Stimulated activated naive B cell treated with anti-CD40 and anti-IgM and Interleukin-4, amounts not matched to agents 10 μg/mL and 1 μg/mL and 100 μg/mL, for 72 hours (primary cell): ENCODE measurements around the gene PPME1.

Source experiments
- ATAC-seq, 2 donors: fragments of 150-1000 bp; cut with Tn5 transposase; replicated peaks; 2 replicates each; pipeline ENCODE4 v1.10.0; 2021; ENCODE audit warnings: moderate library complexity in 1 of 2
- DNase-seq: peaks from one replicate; pipeline ENCODE4 v3.0.0; 2021
- H3K27ac Mint-ChIP-seq: one replicate; pipeline ENCODE4 v1.8.0; 2022; ENCODE audit warnings: mild to moderate bottlenecking, mixed read lengths
- H3K27me3 Mint-ChIP-seq, 2 donors: one replicate each; pipeline ENCODE4 v1.8.0; 2022; ENCODE audit warnings: mixed read lengths in 2 of 2
- H3K36me3 Mint-ChIP-seq, 2 donors: one replicate each; pipeline ENCODE4 v1.8.0; 2022; ENCODE audit warnings: mixed read lengths in 2 of 2, mild to moderate bottlenecking in 1 of 2
- H3K4me1 Mint-ChIP-seq, 2 donors: one replicate each; pipeline ENCODE4 v1.8.0; 2022; ENCODE audit warnings: mixed read lengths in 2 of 2, mild to moderate bottlenecking in 1 of 2
- H3K4me3 Mint-ChIP-seq, 2 donors: one replicate each; pipeline ENCODE4 v1.8.0; 2022; ENCODE audit warnings: mild to moderate bottlenecking in 2 of 2, mixed read lengths in 2 of 2, moderate library complexity in 1 of 2
- H3K9me3 Mint-ChIP-seq, 2 donors: one replicate each; pipeline ENCODE4 v1.8.0; 2022; ENCODE audit warnings: mixed read lengths in 2 of 2, mild to moderate bottlenecking in 1 of 2

The PPME1 gene

GRCh38 chr11:74179234-74180052 is 8.4 kb downstream of the PPME1 start:
- peaks cover 15 to 18% of the 10 kb centered on the region in 2 donors for H3K36me3 Mint-ChIP-seq
- H3K4me3 Mint-ChIP-seq = no peak overlapping the region
- ATAC-seq = no peak
- no peak for DNase-seq
- no peak overlapping the region for H3K27ac Mint-ChIP-seq
- H3K27me3 Mint-ChIP-seq = no peaks in the 10 kb centered on the region
- no peaks in the 10 kb centered on the region for H3K9me3 Mint-ChIP-seq
- peaks cover 5 to 9% of the 10 kb centered on the region in 2 donors for H3K4me1 Mint-ChIP-seq

DNA sequence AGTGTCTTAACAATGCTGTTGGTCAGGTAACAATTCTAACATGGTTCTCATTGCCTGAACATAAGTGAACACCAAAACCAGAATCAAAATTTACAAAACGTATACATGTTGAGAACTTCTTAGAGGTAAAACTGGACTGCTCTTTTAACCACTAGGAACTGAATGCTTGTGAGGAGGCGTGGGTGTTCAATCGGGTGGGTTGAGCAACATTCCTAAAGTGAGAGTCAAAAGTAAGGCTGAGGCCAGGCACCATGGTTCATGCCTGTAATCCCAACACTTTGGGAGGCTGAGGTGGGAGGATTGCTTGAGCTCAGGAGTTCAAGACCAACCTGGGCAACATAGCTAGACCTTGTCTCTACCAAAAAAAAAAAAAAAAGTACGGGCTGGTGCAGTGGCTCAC is 11.5 kb downstream of the PPME1 start:
- Mint-ChIP-seq H3K27ac (no peak overlapping the region), H3K4me3 (no peak overlapping the region), H3K36me3 (peaks cover 16 to 27% of the 10 kb centered on the region in 2 donors), H3K4me1 (peaks cover 5 to 9% of the 10 kb centered on the region in 2 donors), H3K27me3 (no peaks in the 10 kb centered on the region), H3K9me3 (no peaks in the 10 kb centered on the region)
- DNase-seq (no peak), ATAC-seq (no peak)

GRCh38 chr11:74185285-74185684 is 14.2 kb downstream of the PPME1 start:
- Mint-ChIP-seq H3K4me3 (no peak overlapping the region), H3K4me1 (peaks cover 0 to 2% of the 10 kb centered on the region in 2 donors), H3K36me3 (peaks cover 17 to 31% of the 10 kb centered on the region in 2 donors), H3K9me3 (peaks cover under 1 to 2% of the 10 kb centered on the region in 2 donors), H3K27ac (no peak overlapping the region), H3K27me3 (no peaks in the 10 kb centered on the region)
- DNase-seq (no peak), ATAC-seq (no peak)

- H3K4me3 Mint-ChIP-seq = no peak overlapping the region
- no peaks in the 10 kb centered on the region for H3K27me3 Mint-ChIP-seq
- H3K36me3 Mint-ChIP-seq = peaks cover 21 to 35% of the 10 kb centered on the region in 2 donors
- peaks cover 0 to 2% of the 10 kb centered on the region in 2 donors for H3K4me1 Mint-ChIP-seq
- no peak for ATAC-seq
- no peak overlapping the region for H3K27ac Mint-ChIP-seq
- no peak for DNase-seq
- peaks cover 4 to 6% of the 10 kb centered on the region in 2 donors for H3K9me3 Mint-ChIP-seq
These were observed 14.6 kb downstream of the PPME1 start for GRCh38 chr11:74185695-74186094.

DNA sequence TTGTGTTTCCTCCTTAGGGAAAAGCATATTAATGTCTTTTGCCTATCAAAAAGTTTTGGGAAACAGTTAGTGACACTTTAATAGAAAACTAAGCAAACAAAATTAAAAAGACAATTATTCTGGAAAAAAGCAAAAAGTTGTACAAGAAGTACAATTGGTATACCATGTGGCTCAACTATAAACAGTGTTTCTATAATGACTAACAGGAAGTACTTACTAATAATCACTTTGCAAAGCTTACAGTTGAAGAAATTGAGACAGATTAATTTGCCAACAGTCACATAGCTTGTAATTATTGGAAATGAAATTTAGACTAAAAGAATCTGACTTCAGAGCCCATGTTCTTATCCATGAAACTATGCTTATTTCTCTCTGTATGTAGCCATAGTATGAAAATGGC is 24.7 kb downstream of the PPME1 start:
- no peak for DNase-seq
- Mint-ChIP-seq H3K36me3 (peaks cover 28 to 48% of the 10 kb centered on the region in 2 donors), H3K9me3 (peaks cover 11 to 12% of the 10 kb centered on the region in 2 donors), H3K27ac (no peak overlapping the region), H3K27me3 (no peaks in the 10 kb centered on the region), H3K4me1 (no peaks in the 10 kb centered on the region), H3K4me3 (no peak overlapping the region)
- ATAC-seq = no peak

DNA sequence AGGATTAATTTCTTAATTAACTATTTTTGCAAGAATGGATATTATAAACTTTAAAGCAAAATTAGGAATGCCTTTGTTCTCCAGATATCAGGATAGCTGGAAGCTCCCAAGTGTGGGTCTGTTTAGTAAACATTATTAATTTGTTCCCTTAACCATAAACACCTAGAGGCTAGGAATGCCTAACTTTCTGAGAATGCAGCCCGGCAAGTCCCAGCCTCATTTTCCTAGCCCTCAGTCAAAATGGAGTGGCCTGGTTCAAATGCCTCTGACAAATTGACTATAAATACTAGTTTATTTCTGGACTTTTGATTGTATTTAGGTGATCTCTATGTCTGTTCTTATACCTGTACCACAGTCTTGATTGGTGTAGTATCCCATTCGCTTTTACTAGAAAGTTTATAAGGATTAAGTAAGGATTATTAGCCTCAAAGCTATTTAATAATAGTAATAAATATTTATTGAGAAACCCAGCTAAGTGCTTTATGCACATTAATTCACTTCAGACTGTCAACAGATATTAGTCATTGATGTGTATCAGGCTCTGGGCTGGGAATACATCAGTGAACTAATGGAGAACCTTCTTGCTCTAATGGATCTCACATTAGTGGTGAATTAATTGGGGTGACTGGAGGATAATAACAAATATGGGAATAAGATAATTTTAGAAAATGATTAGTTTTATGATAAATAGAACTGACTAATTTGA is 25.8 kb downstream of the PPME1 start:
- no peaks in the 10 kb centered on the region for H3K4me1 Mint-ChIP-seq
- no peak for ATAC-seq
- peaks cover 26 to 38% of the 10 kb centered on the region in 2 donors for H3K36me3 Mint-ChIP-seq
- H3K9me3 Mint-ChIP-seq = peaks cover 11 to 12% of the 10 kb centered on the region in 2 donors
- no peak overlapping the region for H3K4me3 Mint-ChIP-seq
- no peak overlapping the region for H3K27ac Mint-ChIP-seq
- H3K27me3 Mint-ChIP-seq = no peaks in the 10 kb centered on the region
- DNase-seq = no peak

DNA sequence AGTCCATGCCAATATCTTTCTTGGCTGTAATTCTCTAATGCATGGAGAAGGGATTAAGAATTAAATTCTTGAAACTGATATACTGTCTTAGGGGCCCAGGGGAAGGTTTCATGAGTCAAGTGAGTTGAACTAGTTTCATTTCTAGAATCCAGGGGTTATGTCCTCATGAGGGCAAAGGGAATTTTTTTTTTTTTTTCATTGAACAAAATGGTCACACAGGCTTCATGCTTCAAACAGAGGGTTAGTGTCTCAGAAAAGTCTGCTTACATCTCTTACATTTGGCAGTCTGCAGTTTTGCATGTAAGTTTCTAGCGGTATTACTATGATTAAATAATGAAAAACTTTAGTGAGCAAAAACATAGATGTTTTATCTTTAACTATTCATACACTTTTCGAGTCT is 32.9 kb downstream of the PPME1 start:
- H3K4me3 Mint-ChIP-seq = no peak overlapping the region
- H3K27ac Mint-ChIP-seq = no peak overlapping the region
- H3K36me3 Mint-ChIP-seq = peaks cover 35 to 41% of the 10 kb centered on the region in 2 donors
- no peak for DNase-seq
- no peaks in the 10 kb centered on the region for H3K27me3 Mint-ChIP-seq
- no peaks in the 10 kb centered on the region for H3K4me1 Mint-ChIP-seq
- peaks cover 2% of the 10 kb centered on the region in 2 donors for H3K9me3 Mint-ChIP-seq
- no peak for ATAC-seq

GRCh38 chr11:74204701-74205100 is 33.6 kb downstream of the PPME1 start:
- Mint-ChIP-seq H3K9me3 (no peaks in the 10 kb centered on the region), H3K4me1 (no peaks in the 10 kb centered on the region), H3K4me3 (no peak overlapping the region), H3K36me3 (peaks cover 31 to 41% of the 10 kb centered on the region in 2 donors), H3K27ac (no peak overlapping the region), H3K27me3 (no peaks in the 10 kb centered on the region)
- ATAC-seq (no peak), DNase-seq (no peak)

DNA sequence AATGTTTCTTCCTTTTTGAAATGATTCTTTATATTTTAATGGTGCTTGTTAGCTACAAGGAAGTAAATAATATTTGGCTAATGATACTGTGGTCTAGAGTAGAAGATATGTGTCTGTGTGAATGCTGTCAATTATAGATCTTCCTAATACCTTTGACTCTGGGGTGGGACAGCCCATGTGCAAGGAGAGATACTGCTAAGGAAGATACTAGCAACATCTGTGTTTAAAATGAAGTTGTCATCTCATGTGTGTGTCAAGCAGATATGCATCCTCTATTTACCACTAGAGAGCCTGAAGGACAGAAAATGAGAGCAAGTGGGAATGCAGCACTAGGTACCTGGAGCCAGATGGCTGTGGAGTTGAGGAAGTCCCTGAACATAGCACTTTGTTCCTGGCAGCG is 34.1 kb downstream of the PPME1 start:
- H3K9me3 Mint-ChIP-seq = no peaks in the 10 kb centered on the region
- no peaks in the 10 kb centered on the region for H3K27me3 Mint-ChIP-seq
- H3K4me3 Mint-ChIP-seq = no peak overlapping the region
- DNase-seq (no peak), ATAC-seq (no peak)
- H3K36me3 Mint-ChIP-seq = peaks cover 34 to 43% of the 10 kb centered on the region in 2 donors
- H3K4me1 Mint-ChIP-seq = no peaks in the 10 kb centered on the region
- no peak overlapping the region for H3K27ac Mint-ChIP-seq

DNA sequence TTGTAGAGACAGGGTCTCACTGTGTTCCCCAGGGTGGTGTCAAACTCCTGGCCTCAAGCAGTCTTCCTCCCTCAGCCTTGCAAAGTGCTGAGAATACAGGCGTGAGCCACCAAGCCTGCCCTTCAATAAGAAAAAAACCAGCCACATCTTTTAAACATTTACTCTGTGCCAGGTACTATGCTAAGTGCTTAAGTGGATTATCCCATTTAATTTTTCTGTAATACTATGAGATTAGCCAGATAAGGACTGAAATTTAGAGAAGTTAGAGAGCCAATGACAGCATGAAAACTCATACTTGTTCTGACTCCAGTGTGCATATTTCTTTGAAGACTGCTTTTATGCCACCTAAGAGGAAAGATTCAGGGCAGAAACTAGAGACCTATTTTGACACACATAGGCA is 35.7 kb downstream of the PPME1 start:
- no peak overlapping the region for H3K27ac Mint-ChIP-seq
- H3K4me3 Mint-ChIP-seq = no peak overlapping the region
- no peaks in the 10 kb centered on the region for H3K9me3 Mint-ChIP-seq
- H3K4me1 Mint-ChIP-seq = no peaks in the 10 kb centered on the region
- DNase-seq (no peak), ATAC-seq (no peak)
- H3K36me3 Mint-ChIP-seq = peaks cover 34 to 43% of the 10 kb centered on the region in 2 donors
- H3K27me3 Mint-ChIP-seq = no peaks in the 10 kb centered on the region

DNA sequence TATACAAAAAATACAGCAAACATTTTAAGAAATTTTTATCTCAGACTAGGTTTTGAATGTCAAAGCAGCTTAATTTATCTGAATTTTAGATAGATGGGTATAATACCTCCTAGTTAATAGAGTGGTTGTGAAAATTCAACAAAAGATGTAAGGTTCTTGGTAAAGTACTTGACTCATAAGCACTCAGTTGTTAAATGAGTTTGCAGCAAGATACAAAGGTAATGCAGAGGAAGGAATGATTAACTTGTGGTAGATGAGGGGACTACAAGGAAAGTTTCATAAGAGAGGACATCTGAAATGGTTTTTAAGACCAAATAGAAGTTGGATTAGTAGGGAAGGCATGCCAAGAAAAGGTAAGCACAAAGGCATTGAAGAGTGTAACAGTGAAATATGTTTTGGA is 37.4 kb downstream of the PPME1 start:
- no peak overlapping the region for H3K27ac Mint-ChIP-seq

DNA sequence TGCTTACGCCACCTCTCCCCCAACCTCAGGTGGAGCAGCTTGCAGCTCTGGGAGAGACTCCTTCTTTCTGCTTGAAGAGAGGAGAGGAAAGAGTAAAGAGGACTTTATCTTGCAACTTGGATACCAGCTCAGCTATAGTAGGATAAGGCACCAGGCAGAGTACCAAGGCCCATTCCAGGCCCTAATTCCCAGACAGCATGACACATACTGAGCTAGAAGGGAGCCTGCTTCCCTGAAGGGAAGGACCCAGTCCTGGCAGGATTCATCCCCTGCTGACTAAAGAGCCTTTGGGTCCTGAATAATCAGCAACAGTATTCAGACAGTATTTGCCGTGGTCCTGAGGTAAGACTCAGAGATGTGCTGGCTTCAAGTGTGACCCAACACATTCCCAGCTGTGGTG is 41.4 kb downstream of the PPME1 start:
- Mint-ChIP-seq H3K27ac (no peak overlapping the region), H3K36me3 (peaks cover 41 to 64% of the 10 kb centered on the region in 2 donors), H3K27me3 (no peaks in the 10 kb centered on the region), H3K9me3 (peaks cover 3 to 7% of the 10 kb centered on the region in 2 donors), H3K4me3 (no peak overlapping the region), H3K4me1 (no peaks in the 10 kb centered on the region)
- no peak for ATAC-seq
- DNase-seq = no peak

More for the DNA sequence above, 37.4 kb downstream of the PPME1 start:
- no peak for DNase-seq
- Mint-ChIP-seq H3K9me3 (peaks cover 2 to 3% of the 10 kb centered on the region in 2 donors), H3K4me3 (no peak overlapping the region), H3K27me3 (no peaks in the 10 kb centered on the region), H3K4me1 (no peaks in the 10 kb centered on the region), H3K36me3 (peaks cover 42 to 61% of the 10 kb centered on the region in 2 donors)
- no peak for ATAC-seq

DNA sequence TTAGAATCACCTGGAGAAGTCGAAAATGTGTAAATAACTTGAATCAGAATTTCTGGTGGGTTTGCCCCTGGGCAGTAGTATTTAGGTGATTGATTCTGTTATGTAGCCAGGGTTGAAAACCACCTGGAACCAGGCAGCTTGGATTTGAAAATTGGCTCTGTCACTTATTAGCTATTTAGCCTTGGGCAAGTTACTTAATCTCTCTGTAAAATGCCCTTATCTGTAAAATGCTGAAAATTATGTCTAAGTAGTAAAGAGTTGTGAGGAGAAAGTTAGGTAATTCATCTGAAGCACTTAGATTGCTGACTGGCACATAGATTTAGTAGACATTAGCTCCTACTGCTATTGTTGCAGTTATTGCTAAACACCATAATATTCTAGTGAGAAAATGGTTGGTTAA is 49.3 kb downstream of the PPME1 start:
- no peaks in the 10 kb centered on the region for H3K27me3 Mint-ChIP-seq
- H3K4me1 Mint-ChIP-seq = no peaks in the 10 kb centered on the region
- H3K36me3 Mint-ChIP-seq = peaks cover 17 to 29% of the 10 kb centered on the region in 2 donors
- H3K9me3 Mint-ChIP-seq = no peaks in the 10 kb centered on the region
- no peak for ATAC-seq
- no peak overlapping the region for H3K4me3 Mint-ChIP-seq
- DNase-seq = no peak
- H3K27ac Mint-ChIP-seq = no peak overlapping the region

- ATAC-seq (no peak), DNase-seq (no peak)
- no peak overlapping the region for H3K27ac Mint-ChIP-seq
- H3K36me3 Mint-ChIP-seq = peaks cover 19 to 30% of the 10 kb centered on the region in 2 donors
- no peaks in the 10 kb centered on the region for H3K9me3 Mint-ChIP-seq
- H3K4me1 Mint-ChIP-seq = no peaks in the 10 kb centered on the region
- H3K27me3 Mint-ChIP-seq = no peaks in the 10 kb centered on the region
- H3K4me3 Mint-ChIP-seq = no peak overlapping the region
These were observed 50.7 kb downstream of the PPME1 start for GRCh38 chr11:74221816-74222215.

GRCh38 chr11:74225565-74225964 is 54.5 kb downstream of the PPME1 start:
- no peak overlapping the region for H3K4me3 Mint-ChIP-seq
- H3K9me3 Mint-ChIP-seq = no peaks in the 10 kb centered on the region
- no peak for ATAC-seq
- H3K27ac Mint-ChIP-seq = no peak overlapping the region
- no peaks in the 10 kb centered on the region for H3K4me1 Mint-ChIP-seq
- H3K36me3 Mint-ChIP-seq = peaks cover 21 to 41% of the 10 kb centered on the region in 2 donors
- DNase-seq = no peak
- no peaks in the 10 kb centered on the region for H3K27me3 Mint-ChIP-seq
